ENCODE measurements around the gene NLGN2.

NLGN2 gene

DNA sequence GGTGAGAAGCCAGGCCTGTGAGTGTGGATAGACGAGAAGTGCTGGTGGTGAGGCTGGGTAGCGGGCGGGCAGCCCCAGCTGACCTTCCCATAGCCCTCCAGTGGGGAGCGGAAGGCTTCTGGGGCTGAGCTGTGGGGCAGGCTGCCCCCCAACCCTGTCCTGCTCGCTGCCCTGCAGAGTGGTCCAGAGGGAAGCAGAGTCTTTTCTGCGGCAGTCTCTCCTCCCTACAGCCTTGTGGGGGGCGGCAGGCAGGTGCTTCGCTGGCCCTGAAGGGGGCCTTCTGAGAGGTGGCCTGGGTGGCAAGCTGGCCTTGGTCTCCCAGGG, 3.7 kb downstream of the NLGN2 start:
- no peak for DNase-seq (ENCODE audit: low read depth in 4 of 4, low spot score in 1 of 4)

GRCh38 chr17:7413346-7413985, 5.8 kb downstream of the NLGN2 start:
- DNase-seq (ENCODE audit: low read depth in 4 of 4, low spot score in 1 of 4) = no peak

DNA sequence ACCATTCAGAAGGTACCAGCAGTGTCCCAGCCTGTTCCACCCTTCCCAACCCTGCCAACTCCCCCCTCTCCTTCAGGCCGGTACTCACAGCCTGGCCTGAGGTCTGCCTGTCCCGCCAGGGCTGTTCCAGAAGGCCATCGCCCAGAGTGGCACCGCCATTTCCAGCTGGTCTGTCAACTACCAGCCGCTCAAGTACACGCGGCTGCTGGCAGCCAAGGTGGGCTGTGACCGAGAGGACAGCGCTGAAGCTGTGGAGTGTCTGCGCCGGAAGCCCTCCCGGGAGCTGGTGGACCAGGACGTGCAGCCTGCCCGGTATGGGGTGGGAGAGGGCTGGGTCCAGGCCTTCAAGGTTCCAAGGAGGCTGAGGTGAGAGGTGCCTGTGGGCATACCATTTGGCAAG, 7.2 kb downstream of the NLGN2 start:
- DNase-seq (ENCODE audit: low read depth in 4 of 4, low spot score in 1 of 4) = no peak

DNA sequence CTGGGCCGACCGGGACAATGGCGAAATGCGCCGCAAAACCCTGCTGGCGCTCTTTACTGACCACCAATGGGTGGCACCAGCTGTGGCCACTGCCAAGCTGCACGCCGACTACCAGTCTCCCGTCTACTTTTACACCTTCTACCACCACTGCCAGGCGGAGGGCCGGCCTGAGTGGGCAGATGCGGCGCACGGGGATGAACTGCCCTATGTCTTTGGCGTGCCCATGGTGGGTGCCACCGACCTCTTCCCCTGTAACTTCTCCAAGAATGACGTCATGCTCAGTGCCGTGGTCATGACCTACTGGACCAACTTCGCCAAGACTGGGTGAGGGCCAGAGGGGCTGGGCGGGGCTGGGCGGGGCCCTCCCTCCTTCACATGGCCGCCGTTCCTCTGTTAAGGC, 8.1 kb downstream of the NLGN2 start:
- DNase-seq (ENCODE audit: low read depth in 4 of 4, low spot score in 1 of 4) = no peak

DNA sequence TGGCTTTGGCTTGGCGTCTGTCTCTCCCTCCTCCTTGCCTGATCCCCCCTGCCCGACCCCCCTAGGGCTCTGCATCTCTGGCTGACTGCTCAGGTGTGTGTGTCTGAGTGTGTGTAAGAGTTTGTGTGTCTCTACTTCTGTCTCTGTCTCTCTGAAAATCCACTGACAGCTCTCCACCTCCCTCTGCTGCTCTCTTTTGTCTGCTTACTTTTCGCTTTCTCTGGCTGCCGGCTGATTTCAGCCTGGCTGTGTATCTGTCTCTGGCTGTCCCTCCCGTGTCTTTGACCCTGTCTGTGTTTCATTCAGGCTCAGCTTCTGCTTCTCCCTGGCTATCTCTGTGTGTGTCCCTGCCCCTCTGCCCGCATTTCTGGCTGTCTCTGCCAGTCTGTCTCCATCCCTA, 8.7 kb downstream of the NLGN2 start:
- DNase-seq (ENCODE audit: low read depth in 4 of 4, low spot score in 1 of 4) = no peak

GRCh38 chr17:7417056-7417655, 9.5 kb downstream of the NLGN2 start:
- DNase-seq (ENCODE audit: low read depth in 4 of 4, low spot score in 1 of 4) = no peak

GRCh38 chr17:7418472-7419152, 11.0 kb downstream of the NLGN2 start:
- no peak for DNase-seq (ENCODE audit: low read depth in 4 of 4, low spot score in 1 of 4)

DNA sequence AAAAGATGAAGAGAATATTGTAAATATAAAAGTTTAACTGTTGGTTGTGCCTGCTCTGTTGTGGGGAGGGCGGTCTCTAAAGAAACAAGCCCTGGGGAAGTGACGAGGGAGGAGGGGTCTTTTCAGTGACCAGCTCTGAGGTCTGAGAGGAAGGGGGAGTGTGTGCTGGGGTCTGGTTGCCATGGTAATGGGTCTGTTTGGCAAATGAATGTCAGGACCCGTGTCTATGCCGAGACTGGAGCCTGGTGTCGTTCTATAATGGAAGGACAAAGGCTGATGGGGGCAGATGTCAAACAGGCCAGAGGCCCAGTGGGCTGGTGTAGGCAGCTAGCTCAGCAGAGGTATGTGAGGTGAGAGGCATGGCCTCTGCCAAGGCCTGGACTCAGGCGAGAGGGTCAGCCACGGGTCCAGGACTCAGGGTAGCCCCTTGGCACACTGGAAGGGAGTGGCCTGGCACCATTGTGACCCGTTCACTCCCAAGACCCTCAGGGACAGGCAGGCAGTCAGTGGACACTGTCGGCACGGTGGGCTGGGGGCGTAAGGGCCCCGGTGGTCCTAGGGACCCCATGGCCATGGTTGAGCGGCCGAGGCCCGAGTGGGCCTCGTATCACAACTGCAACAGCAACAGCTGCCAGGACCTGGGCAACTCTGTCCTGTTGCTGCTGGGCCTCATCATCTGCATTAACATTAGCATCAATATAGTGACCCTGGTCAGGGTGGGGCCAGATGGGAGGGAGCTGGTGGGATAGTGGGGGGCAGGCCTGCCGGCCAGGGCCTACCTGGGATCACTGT, 12.4 kb downstream of the NLGN2 start, which contains the start of gene SPEM1:
SPEM1 (plus strand) TSS at position 506 of the 792 bp plus-strand sequence; CDS start at position 567, 61 bp downstream.
- DNase-seq (ENCODE audit: low read depth in 4 of 4, low spot score in 1 of 4) = no peak

- no peak for DNase-seq (ENCODE audit: low read depth in 4 of 4, low spot score in 1 of 4)
These were observed 13.5 kb downstream of the NLGN2 start for GRCh38 chr17:7421186-7421585.

DNA sequence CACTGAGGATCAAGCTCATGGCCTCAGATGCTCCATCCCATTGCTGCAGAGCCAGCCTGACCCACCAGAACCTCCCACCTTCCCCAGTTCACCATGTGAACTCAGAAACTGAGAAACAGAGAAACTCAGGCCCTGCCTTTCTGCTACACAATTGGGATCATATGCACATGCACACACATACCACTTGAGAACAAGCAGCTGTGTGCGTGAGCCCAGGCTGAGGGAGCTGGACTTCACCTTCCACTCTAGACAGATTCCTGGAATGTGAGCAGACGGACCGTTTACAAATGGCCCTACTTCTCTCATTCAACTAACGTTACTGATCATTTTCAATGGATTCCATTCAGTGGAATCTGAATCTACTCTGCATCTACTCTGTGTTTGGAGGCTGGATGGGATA, 16.0 kb downstream of the NLGN2 start:
- no peak for DNase-seq (ENCODE audit: low read depth in 4 of 4, low spot score in 1 of 4)

- no peak for DNase-seq (ENCODE audit: low read depth in 4 of 4, low spot score in 1 of 4)
These were observed 17.7 kb downstream of the NLGN2 start, which contains the start of gene SPEM2 for GRCh38 chr17:7425316-7425715. Gene SPEM2, plus strand, starts transcription at chr17:7425616. Its CDS starts 73 bp downstream, at chr17:7425689.

- DNase-seq (ENCODE audit: low read depth in 4 of 4, low spot score in 1 of 4) = no peak
These were observed 18.1 kb downstream of the NLGN2 start for GRCh38 chr17:7425756-7426155.

DNA sequence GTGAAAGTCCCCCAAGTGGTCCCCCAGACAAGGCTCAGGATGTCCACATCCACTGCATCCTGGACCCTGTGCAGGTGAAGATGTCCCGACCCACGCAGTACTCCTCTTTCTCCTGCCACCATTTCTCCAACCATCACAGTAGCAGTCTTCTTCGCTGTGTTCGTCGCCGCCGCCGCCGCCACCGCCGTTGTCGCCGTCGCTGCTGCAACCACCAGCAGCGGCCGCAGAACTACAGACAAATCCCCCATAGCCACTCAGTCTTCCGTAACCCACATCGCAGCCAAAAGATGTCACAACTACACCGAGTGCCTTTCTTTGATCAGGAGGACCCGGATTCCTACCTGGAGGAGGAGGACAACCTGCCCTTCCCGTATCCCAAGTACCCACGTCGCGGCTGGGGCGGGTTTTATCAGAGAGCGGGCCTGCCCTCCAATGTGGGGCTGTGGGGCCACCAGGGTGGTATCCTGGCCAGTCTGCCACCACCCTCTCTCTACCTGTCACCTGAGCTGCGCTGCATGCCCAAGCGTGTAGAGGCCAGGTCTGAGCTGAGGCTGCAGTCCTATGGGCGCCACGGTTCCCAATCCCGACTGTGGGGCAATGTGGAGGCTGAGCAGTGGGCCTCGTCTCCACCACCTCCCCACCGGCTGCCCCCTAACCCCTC, 18.7 kb downstream of the NLGN2 start:
- no peak for DNase-seq (ENCODE audit: low read depth in 4 of 4, low spot score in 1 of 4)

GRCh38 chr17:7426896-7427489, 19.3 kb downstream of the NLGN2 start:
- no peak for DNase-seq (ENCODE audit: low read depth in 4 of 4, low spot score in 1 of 4)

DNA sequence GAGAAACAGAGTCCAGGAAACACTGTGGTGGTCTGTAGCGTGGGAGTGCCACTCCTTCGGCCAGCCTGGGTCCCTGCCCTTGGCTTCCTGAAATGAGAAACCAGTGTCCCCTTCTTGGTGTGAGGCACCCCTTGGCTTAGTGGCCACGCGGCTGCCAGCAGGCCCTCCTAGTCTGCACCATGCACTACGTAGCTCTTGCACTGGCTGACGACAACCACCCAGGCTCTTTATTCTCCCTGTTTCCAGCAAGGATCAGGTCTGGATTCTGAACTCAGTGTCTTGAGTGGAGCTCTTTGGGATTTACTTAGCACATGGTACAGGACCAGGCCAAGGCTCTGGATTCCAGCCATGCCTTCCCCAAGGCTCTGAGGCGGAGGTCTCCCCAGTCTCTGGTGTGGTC, 19.9 kb downstream of the NLGN2 start:
- no peak for DNase-seq (ENCODE audit: low read depth in 4 of 4, low spot score in 1 of 4)

- DNase-seq (ENCODE audit: low read depth in 4 of 4, low spot score in 1 of 4) = no peak
These were observed 20.9 kb downstream of the NLGN2 start, which contains the start of gene SPEM3 for GRCh38 chr17:7428557-7428956. Gene SPEM3, plus strand, starts transcription at chr17:7428857. Its CDS starts 46 bp downstream, at chr17:7428903.

DNA sequence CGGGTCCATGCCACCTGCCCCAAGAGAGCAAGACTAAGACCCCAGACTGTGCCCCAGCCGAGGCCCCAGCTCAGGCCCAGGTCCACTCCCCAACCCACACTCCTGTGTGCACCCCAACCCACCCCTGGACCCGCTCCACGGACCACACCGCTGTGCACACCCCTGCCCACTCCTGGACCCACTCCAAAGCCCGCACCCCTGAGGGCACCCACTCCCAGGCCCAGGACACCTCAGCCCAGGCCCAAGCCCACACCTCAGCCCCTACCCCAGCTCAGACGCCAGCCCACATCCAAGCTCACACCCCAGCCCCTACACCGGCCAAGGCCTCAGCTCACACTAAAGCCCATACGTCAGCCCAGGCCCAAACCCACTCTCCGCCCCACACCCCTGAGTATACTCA, 22.1 kb downstream of the NLGN2 start:
- DNase-seq (ENCODE audit: low read depth in 4 of 4, low spot score in 1 of 4) = no peak

DNA sequence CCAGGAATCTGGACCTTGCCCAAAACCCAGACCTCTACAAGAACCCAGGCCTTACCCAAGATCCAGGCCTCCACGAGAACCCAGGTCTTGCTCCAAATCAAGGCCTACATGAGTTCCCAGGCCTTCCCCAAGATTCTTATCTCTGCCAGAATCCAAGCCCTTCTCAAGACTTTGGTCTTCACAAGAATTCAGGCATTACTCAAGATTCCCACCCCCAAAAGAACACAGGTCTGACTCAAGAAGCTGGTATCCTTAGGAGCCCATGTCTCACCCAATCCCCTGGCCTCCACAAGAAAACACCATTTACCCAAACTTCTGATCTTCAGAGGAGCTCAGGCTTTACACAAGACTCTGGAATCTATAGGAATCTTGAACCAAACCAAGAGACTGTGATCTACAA, 23.6 kb downstream of the NLGN2 start:
- no peak for DNase-seq (ENCODE audit: low read depth in 4 of 4, low spot score in 1 of 4)

- no peak for DNase-seq (ENCODE audit: low read depth in 4 of 4, low spot score in 1 of 4)
These were observed 24.7 kb downstream of the NLGN2 start for GRCh38 chr17:7432296-7432695.

GRCh38 chr17:7435676-7436555, 28.3 kb downstream of the NLGN2 start:
- peak in 2 of 4 experiments; percentile 32 to 48 for DNase-seq (ENCODE audit: low read depth in 4 of 4, low spot score in 1 of 4)

Data from stimulated activated CD4-positive, alpha-beta T cell treated with anti-CD3 and anti-CD28 coated beads, Interleukin-1b, Interleukin-23, amount 100 ng/mL, for 24 hours (primary cell).